Measurements from ENCODE around the gene CCDC60. TPM values are rescaled to one million over a fixed set of nuclear protein-coding genes. Genes with fewer than 3 reads are reported as not detected.

Gene CCDC60
- total and polyA plus RNA-seq, 2 of the 13 experiments (the other 11 are each of a cell fraction or from before 2014, with no cell fraction given): not detected

- ChIA-PET POLR2A (no interaction called here), CTCF (ENCODE audit: low intra/inter-chr PET ratio, low total read pairs) (no interaction called here)
- WGBS (ENCODE audit: low lambda C conversion rate): 4% methylated on average over 8 of the region's 8 CpGs
- DNase-seq (ENCODE audit: low spot score) (peak; percentile 9), FAIRE-seq (no peak), ATAC-seq (no peak)
- no peaks in the 10 kb centered on the region for H3K4me1 ChIP-seq (ENCODE audit: insufficient read depth, low read length)
- no peak overlapping the region for H3K27ac ChIP-seq (ENCODE audit: extremely low read length, insufficient read depth, low read length)
- no TSS peak for BruUV-seq (replicated peaks)
- in situ Hi-C loops (cut with HindIII; ENCODE audit: extremely low pct_ligation_motif_present, low pct_unique_long_range_greater_than_20kb): no loop called here
- H3K4me2 ChIP-seq (ENCODE audit: low read depth, low read length): no peak overlapping the region
- H3K27me3 ChIP-seq (ENCODE audit: control insufficient read depth in 1 of 2, insufficient read depth in 2 of 2, low read length in 2 of 2): peaks cover 0 to 8% of the 10 kb centered on the region in 2 experiments; a peak in 1 of 5 replicates
- no peak overlapping the region for H3K9ac ChIP-seq (ENCODE audit: insufficient read depth, low read depth, low read length)
- no peaks in the 10 kb centered on the region for H3K79me2 ChIP-seq (ENCODE audit: insufficient read depth, low read length)
- no peak overlapping the region for H2AFZ ChIP-seq (ENCODE audit: low read length)
- H3K4me3 ChIP-seq (replicated peaks in 1 of 3; ENCODE audit: insufficient read depth in 1 of 3, low read depth in 2 of 3, low read length in 3 of 3): no peak overlapping the region
- no peaks in the 10 kb centered on the region for H4K20me1 ChIP-seq (ENCODE audit: insufficient read depth, low read length)
- intact Hi-C loops (cut with micrococcal nuclease; ENCODE audit: unreplicated experiment): no loop called here
- H3K9me3 ChIP-seq (ENCODE audit: low read length): no peaks in the 10 kb centered on the region
- H3K36me3 ChIP-seq (replicated peaks in 1 of 2; ENCODE audit: control insufficient read depth in 1 of 2, insufficient read depth in 2 of 2, low read length in 2 of 2): no peaks in the 10 kb centered on the region
- TF ChIP-seq NBN (conservative IDR thresholded peaks at IDR 0.05): no peak
- TF ChIP-seq SIX4 (CRISPR knock-in tag; IDR thresholded peaks at IDR 0.05): 0 out of 2 replicates have a peak, but pooled peaks have one; percentile 14
- TF ChIP-seq HMG20B (CRISPR knock-in tag; conservative IDR thresholded peaks at IDR 0.05): 0 out of 2 replicates have a peak, but pooled peaks have one; percentile 29
- 0 out of 2 replicates have a peak, but pooled peaks have one; percentile 25 for TF ChIP-seq ATF2 (CRISPR knock-in tag; IDR thresholded peaks at IDR 0.05)
- no peak for TF ChIP-seq SKI (IDR thresholded peaks at IDR 0.05; ENCODE audit: partially characterized antibody)
- no peak for TF ChIP-seq ZNF724P (CRISPR knock-in tag; IDR thresholded peaks at IDR 0.05; ENCODE audit: borderline replicate concordance)
- TF ChIP-seq ZMAT3 (CRISPR knock-in tag; conservative IDR thresholded peaks at IDR 0.05): no peak
- TF ChIP-seq RORA (CRISPR knock-in tag; IDR thresholded peaks at IDR 0.05): no peak
- TF ChIP-seq TARDBP (CRISPR knock-in tag; IDR thresholded peaks at IDR 0.05): no peak
- no peak for TF ChIP-seq CBX5 (CRISPR knock-in tag; IDR thresholded peaks at IDR 0.05; ENCODE audit: borderline replicate concordance)
- TF ChIP-seq ZNF430 (CRISPR knock-in tag; IDR thresholded peaks at IDR 0.05): 0 out of 2 replicates have a peak, but pooled peaks have one; percentile 28
- 0 out of 2 replicates have a peak, but pooled peaks have one; percentile 38 for TF ChIP-seq ZNF792 (CRISPR knock-in tag; IDR thresholded peaks at IDR 0.05)
- TF ChIP-seq MED1 (CRISPR knock-in tag; IDR thresholded peaks at IDR 0.05): no peak
- TF ChIP-seq KLF6 (CRISPR knock-in tag; IDR thresholded peaks at IDR 0.05): 0 out of 2 replicates have a peak, but pooled peaks have one; percentile 36
- TF ChIP-seq ZNF230 (CRISPR knock-in tag; IDR thresholded peaks at IDR 0.05): no peak
- no peak for TF ChIP-seq ZNF142 (CRISPR knock-in tag; IDR thresholded peaks at IDR 0.05)
- no peak for TF ChIP-seq ZNF431 (CRISPR knock-in tag; IDR thresholded peaks at IDR 0.05; ENCODE audit: borderline replicate concordance, low read depth)
- no peak for TF ChIP-seq ZNF562 (CRISPR knock-in tag; IDR thresholded peaks at IDR 0.05; ENCODE audit: borderline replicate concordance)
- no peak for TF ChIP-seq CCDC6 (CRISPR knock-in tag; IDR thresholded peaks at IDR 0.05)
Measured at GRCh38 chr12:119512772-119513497, 178.4 kb downstream of the CCDC60 start.
